ENCODE data around the gene MAN2B2.

The MAN2B2 gene

DNA sequence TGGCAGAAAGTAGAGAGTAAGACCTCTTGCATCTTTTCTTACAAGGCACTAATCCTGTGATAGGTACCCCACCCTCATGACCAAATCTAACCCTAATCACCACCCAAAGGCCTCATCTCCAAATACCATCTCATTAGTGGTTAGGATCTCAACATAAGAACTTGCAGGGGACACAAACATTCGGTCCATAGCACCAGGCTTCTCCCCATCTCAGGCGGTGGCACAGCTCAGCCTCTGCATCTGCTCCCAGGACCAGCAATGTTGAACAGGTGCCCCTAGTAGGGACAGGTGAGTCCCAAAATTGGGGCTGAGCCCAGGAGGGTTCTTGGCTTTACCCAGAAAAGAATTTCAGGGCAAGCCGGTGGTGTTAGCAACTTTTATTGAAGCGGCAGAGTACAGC is 57.1 kb downstream of the MAN2B2 start:
- Histone ChIP-seq H3K4ac (ENCODE audit: low read depth, low read length) (no peak overlapping the region), H2BK12ac (ENCODE audit: low read length) (no peak overlapping the region), H2BK5ac (ENCODE audit: low read depth, low read length, poor library complexity) (no peak overlapping the region), H2BK120ac (ENCODE audit: insufficient read depth, low read length, poor library complexity) (no peak overlapping the region), H3K14ac (ENCODE audit: low read length) (no peak overlapping the region), H3K4me3 (ENCODE audit: low read depth, low read length) (no peak overlapping the region), H3K36me3 (ENCODE audit: control insufficient read depth in 1 of 2, insufficient read depth in 2 of 2, low read length in 2 of 2) (no peaks in the 10 kb centered on the region), H2AK5ac (ENCODE audit: low read length) (no peak overlapping the region), H4K91ac (ENCODE audit: low read depth, low read length) (no peak overlapping the region), H2AFZ (ENCODE audit: insufficient read depth, low read length, poor library complexity) (no peak overlapping the region), H3K4me1 (ENCODE audit: control insufficient read depth in 1 of 2, insufficient read depth in 2 of 2, low read length in 2 of 2) (peaks cover 0 to 2% of the 10 kb centered on the region in 2 experiments), H3K9me3 (ENCODE audit: insufficient read depth, low read depth, low read length) (no peaks in the 10 kb centered on the region), H3K18ac (ENCODE audit: low read length) (no peak overlapping the region), H3K27me3 (ENCODE audit: insufficient read depth, low read length) (no peaks in the 10 kb centered on the region), H3K79me2 (ENCODE audit: control insufficient read depth, insufficient read depth, low read length, poor library complexity) (no peaks in the 10 kb centered on the region), H3K9ac (ENCODE audit: low read length) (no peak overlapping the region), H3K27ac (ENCODE audit: low read depth, low read length) (no peak overlapping the region), H4K12ac (ENCODE audit: low read depth, low read length) (no peak overlapping the region), H4K8ac (ENCODE audit: low read depth, low read length) (no peak overlapping the region), H3K79me1 (ENCODE audit: low read length) (no peaks in the 10 kb centered on the region), H3K4me2 (ENCODE audit: low read length) (no peak overlapping the region), H3K23ac (ENCODE audit: low read length) (no peak overlapping the region)
- no peak for DNase-seq
- no CpG with 5 or more reads among the region's 4 CpGs for WGBS (ENCODE audit: extremely low coverage, insufficient coverage, insufficient read length)

DNA sequence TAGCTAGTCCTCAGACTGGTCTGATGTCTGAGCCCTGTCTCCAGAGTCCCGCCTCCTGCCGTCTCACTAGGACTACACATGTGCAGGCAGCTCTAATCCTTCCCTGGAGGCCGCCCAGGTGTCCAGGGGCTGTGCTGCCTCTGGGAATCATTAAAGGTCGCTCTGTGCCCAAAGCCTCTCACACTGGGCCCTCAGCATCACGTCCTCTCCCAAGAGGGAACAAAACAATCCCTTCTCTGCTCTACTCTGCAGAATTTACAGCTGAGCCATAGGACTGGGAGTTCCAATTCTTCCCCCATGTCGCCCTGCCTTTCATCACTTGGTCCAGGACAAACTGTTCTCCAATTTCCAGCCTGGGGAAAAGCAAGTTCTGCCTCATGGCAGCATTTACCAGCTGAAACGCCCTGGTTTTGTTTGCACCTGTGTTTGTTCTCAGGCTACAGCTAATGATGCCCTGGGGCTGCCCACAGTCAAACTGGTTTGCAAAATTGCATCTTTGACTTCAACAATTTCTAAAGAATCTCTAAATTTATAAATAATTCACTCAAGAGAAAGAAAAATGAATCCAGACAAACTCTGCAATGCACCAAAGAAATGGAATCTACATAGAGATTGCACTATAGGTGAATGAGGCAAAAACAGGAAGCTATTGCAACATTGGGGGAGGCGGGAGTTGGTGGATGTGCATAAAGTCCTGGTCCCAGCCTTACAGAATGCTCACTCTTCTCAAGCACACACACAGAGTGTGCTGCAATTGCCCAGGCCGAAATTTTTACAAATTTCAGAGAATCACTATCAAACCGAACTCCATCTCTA is 58.3 kb downstream of the MAN2B2 start:
- no peaks in the 10 kb centered on the region for H3K27me3 ChIP-seq (ENCODE audit: insufficient read depth, low read length)
- H3K4me2 ChIP-seq (ENCODE audit: low read length), result no peak overlapping the region
- no peak overlapping the region for H2BK12ac ChIP-seq (ENCODE audit: low read length)
- no peak overlapping the region for H4K12ac ChIP-seq (ENCODE audit: low read depth, low read length)
- H4K91ac ChIP-seq (ENCODE audit: low read depth, low read length), result no peak overlapping the region
- H2AFZ ChIP-seq (ENCODE audit: insufficient read depth, low read length, poor library complexity), result no peak overlapping the region
- H3K4me3 ChIP-seq (ENCODE audit: low read depth, low read length), result no peak overlapping the region
- H3K9ac ChIP-seq (ENCODE audit: low read length), result no peak overlapping the region
- H3K18ac ChIP-seq (ENCODE audit: low read length), result no peak overlapping the region
- H3K9me3 ChIP-seq (ENCODE audit: insufficient read depth, low read depth, low read length), result no peaks in the 10 kb centered on the region
- peak; percentile 41 to 66 for DNase-seq
- WGBS (ENCODE audit: extremely low coverage, insufficient coverage, insufficient read length), result no CpG with 5 or more reads among the region's 10 CpGs
- H2AK5ac ChIP-seq (ENCODE audit: low read length), result no peak overlapping the region
- H3K4me1 ChIP-seq (ENCODE audit: control insufficient read depth in 1 of 2, insufficient read depth in 2 of 2, low read length in 2 of 2), result peaks cover 0 to 2% of the 10 kb centered on the region in 2 experiments
- no peak overlapping the region for H3K4ac ChIP-seq (ENCODE audit: low read depth, low read length)
- no peak overlapping the region for H2BK120ac ChIP-seq (ENCODE audit: insufficient read depth, low read length, poor library complexity)
- no peaks in the 10 kb centered on the region for H3K36me3 ChIP-seq (ENCODE audit: control insufficient read depth in 1 of 2, insufficient read depth in 2 of 2, low read length in 2 of 2)
- no peaks in the 10 kb centered on the region for H3K79me2 ChIP-seq (ENCODE audit: control insufficient read depth, insufficient read depth, low read length, poor library complexity)
- H4K8ac ChIP-seq (ENCODE audit: low read depth, low read length), result no peak overlapping the region
- H2BK5ac ChIP-seq (ENCODE audit: low read depth, low read length, poor library complexity), result no peak overlapping the region
- no peaks in the 10 kb centered on the region for H3K79me1 ChIP-seq (ENCODE audit: low read length)
- H3K27ac ChIP-seq (ENCODE audit: low read depth, low read length), result no peak overlapping the region
- no peak overlapping the region for H3K14ac ChIP-seq (ENCODE audit: low read length)
- H3K23ac ChIP-seq (ENCODE audit: low read length), result no peak overlapping the region

DNA sequence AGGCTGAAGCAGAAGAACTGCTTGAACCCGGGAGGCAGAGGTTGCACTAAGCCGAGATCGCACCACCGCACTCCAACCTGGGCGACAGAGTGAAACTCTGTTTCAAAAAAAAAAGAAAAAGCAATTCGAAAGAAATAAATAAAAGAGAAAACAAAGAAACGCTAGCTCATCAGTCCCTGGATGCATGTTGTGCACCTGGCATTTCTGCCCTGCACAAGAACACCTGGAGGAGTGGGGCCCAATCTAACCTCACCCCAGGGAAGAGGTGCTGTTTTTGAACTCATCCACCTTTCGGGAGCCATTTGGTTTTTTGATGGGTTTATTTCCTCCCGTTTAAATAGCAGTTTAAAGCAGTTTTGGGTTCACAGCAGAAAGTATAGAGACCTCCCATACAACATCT is 59.8 kb downstream of the MAN2B2 start:
- no peak overlapping the region for H4K91ac ChIP-seq (ENCODE audit: low read depth, low read length)
- H2AK5ac ChIP-seq (ENCODE audit: low read length), result no peak overlapping the region
- no peak for DNase-seq
- no peak overlapping the region for H2AFZ ChIP-seq (ENCODE audit: insufficient read depth, low read length, poor library complexity)
- H3K4me1 ChIP-seq (ENCODE audit: control insufficient read depth in 1 of 2, insufficient read depth in 2 of 2, low read length in 2 of 2), result peaks cover 0 to 2% of the 10 kb centered on the region in 2 experiments
- no peaks in the 10 kb centered on the region for H3K9me3 ChIP-seq (ENCODE audit: insufficient read depth, low read depth, low read length)
- no peak overlapping the region for H2BK120ac ChIP-seq (ENCODE audit: insufficient read depth, low read length, poor library complexity)
- H2BK5ac ChIP-seq (ENCODE audit: low read depth, low read length, poor library complexity), result no peak overlapping the region
- H3K4ac ChIP-seq (ENCODE audit: low read depth, low read length), result no peak overlapping the region
- no peak overlapping the region for H3K18ac ChIP-seq (ENCODE audit: low read length)
- no peaks in the 10 kb centered on the region for H3K36me3 ChIP-seq (ENCODE audit: control insufficient read depth in 1 of 2, insufficient read depth in 2 of 2, low read length in 2 of 2)
- H3K27ac ChIP-seq (ENCODE audit: low read depth, low read length), result no peak overlapping the region
- H3K14ac ChIP-seq (ENCODE audit: low read length), result no peak overlapping the region
- no peak overlapping the region for H2BK12ac ChIP-seq (ENCODE audit: low read length)
- H3K4me2 ChIP-seq (ENCODE audit: low read length), result no peak overlapping the region
- no peaks in the 10 kb centered on the region for H3K79me2 ChIP-seq (ENCODE audit: control insufficient read depth, insufficient read depth, low read length, poor library complexity)
- H4K12ac ChIP-seq (ENCODE audit: low read depth, low read length), result no peak overlapping the region
- no peak overlapping the region for H4K8ac ChIP-seq (ENCODE audit: low read depth, low read length)
- WGBS (ENCODE audit: extremely low coverage, insufficient coverage, insufficient read length), result no CpG with 5 or more reads among the region's 9 CpGs
- no peak overlapping the region for H3K23ac ChIP-seq (ENCODE audit: low read length)
- H3K79me1 ChIP-seq (ENCODE audit: low read length), result no peaks in the 10 kb centered on the region
- no peak overlapping the region for H3K9ac ChIP-seq (ENCODE audit: low read length)
- H3K4me3 ChIP-seq (ENCODE audit: low read depth, low read length), result no peak overlapping the region
- H3K27me3 ChIP-seq (ENCODE audit: insufficient read depth, low read length), result no peaks in the 10 kb centered on the region

DNA sequence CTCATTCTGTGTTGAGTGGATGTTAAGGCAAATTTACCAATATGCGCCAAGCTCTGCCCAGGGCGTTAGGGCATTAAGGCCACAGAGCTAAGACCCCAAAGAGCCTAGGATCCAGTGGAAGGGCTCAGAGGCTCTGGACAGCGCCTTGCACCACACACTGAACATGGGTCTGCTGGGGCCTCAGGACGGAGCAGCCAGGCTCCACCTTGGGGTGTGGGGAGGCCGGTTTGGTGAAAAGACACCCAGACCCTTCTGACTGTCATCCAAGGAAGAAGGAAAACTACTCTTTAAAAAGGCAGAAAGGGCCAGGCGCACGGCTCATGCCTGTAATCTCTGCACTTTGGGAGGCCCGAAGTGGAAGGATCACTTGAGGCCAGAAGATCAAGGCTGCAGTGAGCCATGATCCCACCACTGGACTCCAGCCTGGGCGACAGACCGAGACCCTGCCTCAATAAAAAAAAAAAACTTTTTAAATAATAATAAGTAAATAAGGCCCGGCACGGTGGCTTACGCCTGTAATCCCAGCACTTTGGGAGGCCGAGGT is 64.2 kb downstream of the MAN2B2 start:
- Histone ChIP-seq H3K23ac (ENCODE audit: low read length) (no peak overlapping the region), H3K27me3 (ENCODE audit: insufficient read depth, low read length) (no peaks in the 10 kb centered on the region), H3K79me1 (ENCODE audit: low read length) (peaks cover 10% of the 10 kb centered on the region), H3K9ac (ENCODE audit: low read length) (no peak overlapping the region), H4K8ac (ENCODE audit: low read depth, low read length) (no peak overlapping the region), H3K79me2 (ENCODE audit: control insufficient read depth, insufficient read depth, low read length, poor library complexity) (peaks cover 15% of the 10 kb centered on the region), H3K4me1 (ENCODE audit: control insufficient read depth in 1 of 2, insufficient read depth in 2 of 2, low read length in 2 of 2) (peaks cover 3 to 6% of the 10 kb centered on the region in 2 experiments), H2BK120ac (ENCODE audit: insufficient read depth, low read length, poor library complexity) (no peak overlapping the region), H2BK12ac (ENCODE audit: low read length) (no peak overlapping the region), H3K4me3 (ENCODE audit: low read depth, low read length) (no peak overlapping the region), H4K12ac (ENCODE audit: low read depth, low read length) (no peak overlapping the region), H2BK5ac (ENCODE audit: low read depth, low read length, poor library complexity) (no peak overlapping the region), H3K9me3 (ENCODE audit: insufficient read depth, low read depth, low read length) (no peaks in the 10 kb centered on the region), H3K18ac (ENCODE audit: low read length) (no peak overlapping the region), H3K4ac (ENCODE audit: low read depth, low read length) (no peak overlapping the region), H2AK5ac (ENCODE audit: low read length) (no peak overlapping the region), H3K36me3 (ENCODE audit: control insufficient read depth in 1 of 2, insufficient read depth in 2 of 2, low read length in 2 of 2) (peaks cover 5 to 11% of the 10 kb centered on the region in 2 experiments), H3K27ac (ENCODE audit: low read depth, low read length) (no peak overlapping the region), H3K14ac (ENCODE audit: low read length) (no peak overlapping the region), H3K4me2 (ENCODE audit: low read length) (no peak overlapping the region), H4K91ac (ENCODE audit: low read depth, low read length) (no peak overlapping the region), H2AFZ (ENCODE audit: insufficient read depth, low read length, poor library complexity) (no peak overlapping the region)
- no peak for DNase-seq
- WGBS (ENCODE audit: extremely low coverage, insufficient coverage, insufficient read length), result no CpG with 5 or more reads among the region's 14 CpGs
